ENCODE measurements around the gene PAK4. TPM values are rescaled to one million over a fixed set of nuclear protein-coding genes. Genes with fewer than 3 reads are reported as not detected.

PAK4 gene
- total and polyA plus RNA-seq, 9 of the 15 experiments (the other 6 are each of a cell fraction or from before 2014, with no cell fraction given): 0.21 to 33.5 (median 5.8) TPM

- no peak overlapping the region for H3K4me2 ChIP-seq (ENCODE audit: insufficient read depth, low read length)
- H3K27ac ChIP-seq (ENCODE audit: extremely low read depth, low read depth, low read length): no peak overlapping the region
- BruUV-seq (replicated peaks): no TSS peak
- H3K27me3 ChIP-seq (ENCODE audit: control insufficient read depth in 2 of 2, insufficient read depth in 2 of 2, low read length in 2 of 2): peaks cover 19 to 39% of the 10 kb centered on the region in 2 experiments; a peak in 4 of 5 replicates
- no peak overlapping the region for H3K4me3 ChIP-seq
- CTCF ChIA-PET (ENCODE audit: low intra/inter-chr PET ratio): no interaction called here
- FAIRE-seq: no peak
- intact Hi-C loops (cut with micrococcal nuclease): no loop called here
- H3K36me3 ChIP-seq (ENCODE audit: control insufficient read depth, insufficient read depth, low read length): no peaks in the 10 kb centered on the region
- 14% methylated on average over 5 of the region's 5 CpGs for WGBS (ENCODE audit: insufficient coverage, low coverage, missing lambda C conversion rate)
- DNase-seq (ENCODE audit: extremely low read depth in 1 of 4, low spot score in 3 of 4): no peak
- TF ChIP-seq GTF2F1 (IDR thresholded peaks at IDR 0.05; ENCODE audit: low read depth, low read length) (no peak), BACH1 (tag; IDR thresholded peaks at IDR 0.05) (no peak), ZNF561 (CRISPR knock-in tag; conservative IDR thresholded peaks at IDR 0.05) (no peak), TEAD2 (tag; IDR thresholded peaks at IDR 0.05) (no peak)
- TF ChIP-seq, protein P1, sequence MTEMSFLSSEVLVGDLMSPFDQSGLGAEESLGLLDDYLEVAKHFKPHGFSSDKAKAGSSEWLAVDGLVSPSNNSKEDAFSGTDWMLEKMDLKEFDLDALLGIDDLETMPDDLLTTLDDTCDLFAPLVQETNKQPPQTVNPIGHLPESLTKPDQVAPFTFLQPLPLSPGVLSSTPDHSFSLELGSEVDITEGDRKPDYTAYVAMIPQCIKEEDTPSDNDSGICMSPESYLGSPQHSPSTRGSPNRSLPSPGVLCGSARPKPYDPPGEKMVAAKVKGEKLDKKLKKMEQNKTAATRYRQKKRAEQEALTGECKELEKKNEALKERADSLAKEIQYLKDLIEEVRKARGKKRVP (CRISPR knock-in tag; IDR thresholded peaks at IDR 0.05): no peak
- no peaks in the 10 kb centered on the region for H3K9me1 ChIP-seq (ENCODE audit: control insufficient read depth, insufficient read depth, low read length)
- ATAC-seq: no peak
- peaks cover 0 to 4% of the 10 kb centered on the region in 2 experiments; a peak in 2 of 5 replicates for H3K4me1 ChIP-seq (replicated peaks in 1 of 2; ENCODE audit: control insufficient read depth in 2 of 2, insufficient read depth in 2 of 2, low read length in 2 of 2)
- no peaks in the 10 kb centered on the region for H3K79me2 ChIP-seq (ENCODE audit: control insufficient read depth, insufficient read depth, low read length)
- H2AFZ ChIP-seq (ENCODE audit: low read depth, low read length): no peak overlapping the region
- POLR2A ChIA-PET: interaction anchor here (0.7 to 1.2 kb wide), 2 partner anchors 13 to 372 kb away, joined by 3 read pairs; no protein-coding TSS in a partner anchor
- no peaks in the 10 kb centered on the region for H3K9me3 ChIP-seq (replicated peaks; ENCODE audit: control insufficient read depth, insufficient read depth, low read depth, low read length)
- H3K9ac ChIP-seq (ENCODE audit: insufficient read depth in 1 of 2, low read depth in 2 of 2, low read length in 2 of 2): no peak overlapping the region
- no peaks in the 10 kb centered on the region; the same call in 1 of the 2 replicates for H4K20me1 ChIP-seq (replicated peaks; ENCODE audit: control insufficient read depth, insufficient read depth, low read length)
- in situ Hi-C loops (cut with MboI): no loop called here
Observed at GRCh38 chr19:39103151-39103550, 22.4 kb upstream of the PAK4 start.

DNA sequence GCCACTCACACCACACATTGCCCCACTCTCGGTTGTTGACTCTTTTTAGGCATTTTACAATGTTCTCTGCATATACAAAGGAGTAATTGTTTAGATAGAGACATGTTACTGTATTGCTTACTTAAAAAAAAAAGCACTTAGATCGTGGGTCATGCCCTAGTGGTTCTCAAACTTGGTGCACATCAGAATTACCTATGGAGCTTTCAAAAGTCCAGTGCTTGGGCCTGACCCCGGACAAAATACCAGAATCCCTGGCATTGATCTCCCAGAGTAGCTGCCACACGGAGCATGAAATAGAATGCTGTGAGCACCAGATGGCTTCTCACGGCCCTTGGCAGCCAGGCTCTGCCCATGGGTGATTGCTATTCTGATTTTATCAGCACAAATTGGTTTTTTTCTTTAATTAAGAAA is 21.4 kb upstream of the PAK4 start:
- CTCF ChIA-PET (ENCODE audit: low intra/inter-chr PET ratio): no interaction called here
- in situ Hi-C loops (cut with MboI): no loop called here
- no peak for TF ChIP-seq KAT2B (IDR thresholded peaks at IDR 0.05; ENCODE audit: low read depth, low read length)
- TF ChIP-seq HDAC8 (tag; IDR thresholded peaks at IDR 0.05): no peak
- TF ChIP-seq SAFB2 (IDR thresholded peaks at IDR 0.05; ENCODE audit: borderline replicate concordance, low read depth, low read length, severe bottlenecking): no peak
- no peak for TF ChIP-seq NCOR1 (IDR thresholded peaks at IDR 0.05)
- TF ChIP-seq FOXM1 (IDR thresholded peaks at IDR 0.05; ENCODE audit: low read depth): no peak
- no peak for TF ChIP-seq FOXM1 (CRISPR knock-in tag; IDR thresholded peaks at IDR 0.05; ENCODE audit: low read depth)
- TF ChIP-seq, protein P2, sequence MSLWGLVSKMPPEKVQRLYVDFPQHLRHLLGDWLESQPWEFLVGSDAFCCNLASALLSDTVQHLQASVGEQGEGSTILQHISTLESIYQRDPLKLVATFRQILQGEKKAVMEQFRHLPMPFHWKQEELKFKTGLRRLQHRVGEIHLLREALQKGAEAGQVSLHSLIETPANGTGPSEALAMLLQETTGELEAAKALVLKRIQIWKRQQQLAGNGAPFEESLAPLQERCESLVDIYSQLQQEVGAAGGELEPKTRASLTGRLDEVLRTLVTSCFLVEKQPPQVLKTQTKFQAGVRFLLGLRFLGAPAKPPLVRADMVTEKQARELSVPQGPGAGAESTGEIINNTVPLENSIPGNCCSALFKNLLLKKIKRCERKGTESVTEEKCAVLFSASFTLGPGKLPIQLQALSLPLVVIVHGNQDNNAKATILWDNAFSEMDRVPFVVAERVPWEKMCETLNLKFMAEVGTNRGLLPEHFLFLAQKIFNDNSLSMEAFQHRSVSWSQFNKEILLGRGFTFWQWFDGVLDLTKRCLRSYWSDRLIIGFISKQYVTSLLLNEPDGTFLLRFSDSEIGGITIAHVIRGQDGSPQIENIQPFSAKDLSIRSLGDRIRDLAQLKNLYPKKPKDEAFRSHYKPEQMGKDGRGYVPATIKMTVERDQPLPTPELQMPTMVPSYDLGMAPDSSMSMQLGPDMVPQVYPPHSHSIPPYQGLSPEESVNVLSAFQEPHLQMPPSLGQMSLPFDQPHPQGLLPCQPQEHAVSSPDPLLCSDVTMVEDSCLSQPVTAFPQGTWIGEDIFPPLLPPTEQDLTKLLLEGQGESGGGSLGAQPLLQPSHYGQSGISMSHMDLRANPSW (CRISPR knock-in tag; IDR thresholded peaks at IDR 0.05): no peak

More for the DNA sequence above, 21.4 kb upstream of the PAK4 start:
- H3K27me3 ChIP-seq (ENCODE audit: control insufficient read depth in 2 of 2, insufficient read depth in 2 of 2, low read length in 2 of 2): peaks cover 15 to 38% of the 10 kb centered on the region in 2 experiments; a peak in 4 of 5 replicates
- no peaks in the 10 kb centered on the region for H3K9me3 ChIP-seq (replicated peaks; ENCODE audit: control insufficient read depth, insufficient read depth, low read depth, low read length)
- H2AFZ ChIP-seq (ENCODE audit: low read depth, low read length): no peak overlapping the region
- H3K4me2 ChIP-seq (ENCODE audit: insufficient read depth, low read length): no peak overlapping the region
- no peaks in the 10 kb centered on the region for H3K9me1 ChIP-seq (ENCODE audit: control insufficient read depth, insufficient read depth, low read length)
- no peak for DNase-seq (ENCODE audit: extremely low read depth in 1 of 4, low spot score in 3 of 4)
- peaks cover 0 to 4% of the 10 kb centered on the region in 2 experiments; a peak in 2 of 5 replicates for H3K4me1 ChIP-seq (replicated peaks in 1 of 2; ENCODE audit: control insufficient read depth in 2 of 2, insufficient read depth in 2 of 2, low read length in 2 of 2)
- ATAC-seq: no peak
- intact Hi-C loops (cut with micrococcal nuclease): no loop called here
- 6% methylated on average over 5 of the region's 5 CpGs for WGBS (ENCODE audit: insufficient coverage, low coverage, missing lambda C conversion rate)
- H3K79me2 ChIP-seq (ENCODE audit: control insufficient read depth, insufficient read depth, low read length): no peaks in the 10 kb centered on the region
- POLR2A ChIA-PET: interaction anchor here (1.2 kb wide), 1 partner anchor 12 kb away, joined by 3 read pairs; no protein-coding TSS in a partner anchor
- BruUV-seq (replicated peaks): no TSS peak
- H4K20me1 ChIP-seq (replicated peaks; ENCODE audit: control insufficient read depth, insufficient read depth, low read length): no peaks in the 10 kb centered on the region; the same call in 1 of the 2 replicates
- no peak overlapping the region for H3K9ac ChIP-seq (ENCODE audit: insufficient read depth in 1 of 2, low read depth in 2 of 2, low read length in 2 of 2)
- no peak overlapping the region for H3K27ac ChIP-seq (ENCODE audit: extremely low read depth, low read depth, low read length)
- H3K36me3 ChIP-seq (ENCODE audit: control insufficient read depth, insufficient read depth, low read length): no peaks in the 10 kb centered on the region
- no peak overlapping the region for H3K4me3 ChIP-seq
- FAIRE-seq: no peak
